HG03064 (cell line): ENCODE data around the gene TXNRD2.
"Not testable (repeated sequence)": the region's sequence is repeated elsewhere in the genome, so short reads cannot be mapped to it uniquely, and the experiment has no call there.

ENCODE experiments used
- ATAC-seq: cut with Tn5 transposase; IDR thresholded peaks from one replicate; pipeline ENCODE4 v1.9.1; 2021; ENCODE audit warnings: low read depth; ENCODE audit not compliant: unreplicated experiment

Gene TXNRD2

DNA sequence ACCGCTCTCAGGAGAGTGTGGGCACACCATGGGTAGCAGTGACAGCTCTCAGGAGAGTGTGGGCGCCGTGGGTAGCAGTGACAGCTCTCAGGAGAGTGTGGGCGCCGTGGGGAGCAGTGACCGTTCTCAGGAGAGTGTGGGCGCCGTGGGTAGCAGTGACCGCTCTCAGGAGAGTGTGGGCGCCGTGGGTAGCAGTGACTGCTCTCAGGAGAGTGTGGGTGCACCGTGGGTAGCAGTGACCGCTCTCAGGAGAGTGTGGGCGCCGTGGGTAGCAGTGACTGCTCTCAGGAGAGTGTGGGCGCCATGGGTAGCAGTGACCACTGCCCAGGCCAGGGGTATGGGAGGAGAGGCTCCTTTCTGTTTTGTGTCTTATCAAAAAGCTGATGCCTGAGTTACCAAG, 33.7 kb downstream of the TXNRD2 start:
- not testable (repeated sequence) for ATAC-seq

- not testable (repeated sequence) for ATAC-seq
Measured at GRCh38 chr22:19906864-19907263, 34.8 kb downstream of the TXNRD2 start.

DNA sequence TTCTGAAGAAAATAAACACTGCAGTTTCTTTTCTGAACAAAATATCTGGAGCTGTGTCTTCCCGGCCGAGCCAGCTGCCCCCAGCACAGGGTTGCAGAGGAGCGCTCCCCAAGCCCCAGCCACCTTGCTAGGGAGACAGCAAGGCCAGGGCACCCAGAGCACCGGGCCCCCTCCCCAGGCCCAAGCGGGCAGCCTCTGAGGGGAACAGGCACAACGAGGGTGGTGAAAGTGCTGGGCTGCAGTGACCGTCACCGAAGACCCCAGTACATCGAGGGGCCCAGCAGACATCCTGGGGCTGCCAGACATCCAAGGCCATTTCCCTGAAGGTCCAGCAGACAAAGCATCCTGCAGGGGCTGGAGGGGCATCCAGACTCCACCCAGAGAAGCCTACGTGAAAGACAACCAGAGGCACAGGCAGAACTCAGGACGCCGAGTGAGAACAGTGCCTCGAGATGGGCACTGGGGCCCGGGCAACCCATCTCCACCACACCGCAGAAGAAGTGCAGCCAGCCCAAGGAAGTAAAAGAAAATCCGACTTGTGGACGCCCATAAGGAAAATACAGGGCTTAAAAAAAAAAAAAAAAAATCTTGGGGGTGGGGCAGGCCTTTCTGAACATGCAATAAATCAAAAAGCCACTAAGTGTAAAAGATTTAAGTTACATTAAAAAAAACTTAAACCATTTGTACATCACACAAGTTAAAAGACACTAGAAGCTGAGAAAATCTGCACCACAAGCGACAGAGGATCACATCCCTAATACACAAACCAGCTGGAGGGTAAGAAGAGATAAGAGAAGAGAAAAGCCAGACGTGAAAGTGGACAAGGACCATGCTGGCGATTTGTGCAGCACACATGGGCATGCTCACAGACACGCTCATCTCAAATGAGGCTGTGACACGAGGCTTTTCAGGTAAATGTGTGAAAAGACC, 36.0 kb downstream of the TXNRD2 start:
- ATAC-seq = no peak

- ATAC-seq = no peak
Measured at GRCh38 chr22:19904935-19905334, 36.7 kb downstream of the TXNRD2 start.

DNA sequence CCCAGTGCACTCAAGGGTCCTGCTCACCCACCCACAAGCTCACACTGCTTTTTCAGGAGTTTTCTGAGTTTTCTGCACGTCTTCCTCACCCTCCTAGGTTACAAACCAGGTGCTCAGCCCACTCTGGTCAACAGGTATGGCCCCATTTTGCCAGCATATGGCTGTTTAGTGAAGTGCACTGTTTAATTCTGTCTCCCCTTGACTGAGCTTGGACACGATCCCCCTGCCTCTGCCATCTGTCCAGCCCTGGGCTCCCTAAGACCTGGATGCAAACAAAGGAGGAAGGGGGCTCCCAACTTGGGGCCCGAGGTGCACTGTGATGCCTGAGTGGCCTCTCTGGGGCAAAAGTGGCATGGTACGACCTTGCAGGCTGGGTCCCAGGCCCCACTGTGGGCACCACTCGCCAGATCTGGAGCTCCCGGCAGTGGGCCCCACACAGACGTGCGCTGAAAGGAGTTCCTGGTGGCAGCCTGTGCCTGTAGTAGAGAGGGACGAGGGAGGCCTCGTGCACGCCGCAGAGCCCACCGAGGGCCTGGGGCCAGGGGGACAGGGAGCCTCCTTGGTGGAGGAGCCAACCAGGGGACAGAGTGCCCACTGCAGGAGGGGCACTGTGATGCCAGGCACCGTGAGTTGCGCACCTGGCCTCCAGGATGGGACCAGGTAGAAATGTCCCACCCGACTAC, 37.3 kb downstream of the TXNRD2 start:
- no peak for ATAC-seq

DNA sequence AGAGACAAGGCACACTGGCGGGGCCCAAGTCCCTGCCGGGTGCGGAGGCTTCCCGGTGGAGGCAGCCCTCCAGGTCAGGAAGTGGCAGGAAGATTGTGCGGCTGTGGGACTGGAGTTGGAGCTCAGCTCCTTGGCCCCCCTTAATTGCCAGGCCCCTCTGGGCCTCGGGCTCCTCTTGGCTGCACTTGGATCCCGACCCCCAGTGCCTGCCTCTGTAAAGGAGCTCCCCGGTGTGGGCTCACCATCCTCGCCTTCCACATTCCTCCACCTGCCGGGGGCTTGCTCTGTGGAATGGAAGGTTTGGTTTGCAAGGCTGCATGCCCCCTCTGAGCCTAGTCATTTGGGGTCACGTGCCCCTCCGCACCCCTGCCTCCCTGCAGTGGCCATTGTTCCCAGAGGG, 38.1 kb downstream of the TXNRD2 start:
- no peak for ATAC-seq

- no peak for ATAC-seq
Measured at GRCh38 chr22:19903031-19903430, 38.6 kb downstream of the TXNRD2 start.

DNA sequence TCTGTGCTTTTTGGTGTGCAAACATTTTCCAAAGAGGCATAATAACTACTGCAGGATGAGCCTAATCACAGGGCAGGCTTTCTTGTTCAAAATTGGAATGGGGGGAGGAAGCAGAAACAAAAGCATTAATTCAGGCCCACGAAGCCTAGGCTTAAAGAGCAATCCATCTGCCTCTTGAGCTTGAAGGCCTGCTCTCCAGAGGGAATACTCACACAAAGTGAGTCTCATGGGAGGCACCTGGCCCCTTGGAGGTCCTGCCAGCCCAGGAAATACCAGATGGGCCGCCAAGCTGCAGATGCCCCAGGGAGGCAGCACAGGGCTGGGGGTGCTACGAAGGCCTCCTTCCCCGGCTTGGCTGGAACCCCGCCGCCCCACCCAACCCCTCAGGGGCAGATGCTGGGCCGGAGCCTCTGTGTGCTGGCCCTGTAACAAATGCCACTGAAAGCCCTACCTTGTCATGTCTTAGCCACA, 39.3 kb downstream of the TXNRD2 start:
- ATAC-seq = no peak

DNA sequence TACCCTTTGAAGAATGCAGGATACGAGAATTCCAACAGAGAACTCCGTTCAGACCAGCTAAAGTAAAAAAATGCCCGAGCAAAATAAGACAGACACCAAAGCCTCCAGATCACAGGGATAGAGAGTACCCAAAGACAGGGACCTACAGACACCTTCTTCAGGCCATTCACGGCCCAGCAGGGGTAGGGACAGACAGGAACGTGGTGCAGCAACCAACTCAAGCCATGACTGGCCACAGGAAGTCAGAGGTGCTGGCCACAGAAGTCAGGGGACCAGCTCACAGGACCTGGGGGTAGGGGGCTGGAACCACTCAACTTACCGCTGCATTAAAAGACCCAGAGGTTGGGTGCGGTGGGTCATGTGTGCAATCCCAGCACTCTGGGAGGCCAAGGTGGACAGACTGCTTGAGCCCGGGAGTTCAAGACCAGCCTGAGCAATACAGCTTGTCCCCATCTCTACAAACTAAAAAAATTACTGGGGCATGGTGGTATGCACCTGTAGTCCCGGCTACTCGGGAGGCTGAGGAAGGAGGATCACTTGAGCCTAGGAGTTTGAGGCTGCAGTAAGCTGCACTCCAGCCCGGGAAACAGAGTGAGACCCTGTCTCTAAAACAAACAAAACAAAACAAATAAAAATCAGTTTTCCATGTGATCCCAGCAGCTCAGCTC, 39.9 kb downstream of the TXNRD2 start:
- no peak for ATAC-seq

- ATAC-seq = no peak
Measured at GRCh38 chr22:19900707-19901436, 40.7 kb downstream of the TXNRD2 start.

DNA sequence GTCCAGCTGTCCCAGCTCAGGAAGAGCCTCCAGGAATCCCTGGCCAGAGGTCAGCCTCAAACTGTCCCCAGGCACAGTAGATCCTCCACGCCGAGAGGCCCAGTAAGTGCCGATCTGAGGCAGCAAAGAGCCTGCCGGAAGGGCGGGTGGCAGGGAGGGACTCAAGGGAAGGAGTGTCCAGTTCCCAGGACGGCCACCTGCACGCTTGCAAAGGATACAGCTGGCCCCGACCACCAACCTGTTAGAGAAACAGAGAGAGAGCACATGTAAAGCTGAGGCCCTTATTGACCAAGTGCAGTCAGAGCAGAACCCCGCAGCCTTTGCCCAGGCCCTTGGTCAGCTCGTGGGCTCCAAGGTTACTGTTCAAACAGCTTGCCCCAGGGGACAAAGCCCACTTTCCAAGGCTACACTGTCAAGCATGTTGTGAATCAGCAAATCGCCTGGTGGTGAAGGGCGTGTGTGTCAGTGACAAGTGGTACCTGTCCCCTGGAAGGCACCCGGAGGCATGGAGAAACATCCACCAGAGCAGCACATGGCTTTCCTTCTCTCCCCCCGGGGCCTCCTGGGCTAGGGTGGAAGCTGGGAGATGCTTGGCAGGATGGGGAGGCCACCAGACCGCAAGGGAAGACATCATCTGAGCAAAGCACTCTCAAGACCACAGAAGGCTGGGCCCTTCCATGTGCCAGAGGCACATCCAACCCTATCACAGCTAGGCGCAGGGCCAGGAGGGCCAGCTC, 42.6 kb downstream of the TXNRD2 start:
- no peak for ATAC-seq

GRCh38 chr22:19898145-19898544, 43.5 kb downstream of the TXNRD2 start:
- ATAC-seq = no peak

- no peak for ATAC-seq
Measured at GRCh38 chr22:19897726-19898125, 43.9 kb downstream of the TXNRD2 start.

GRCh38 chr22:19896665-19897355, 44.8 kb downstream of the TXNRD2 start:
- ATAC-seq = no peak

DNA sequence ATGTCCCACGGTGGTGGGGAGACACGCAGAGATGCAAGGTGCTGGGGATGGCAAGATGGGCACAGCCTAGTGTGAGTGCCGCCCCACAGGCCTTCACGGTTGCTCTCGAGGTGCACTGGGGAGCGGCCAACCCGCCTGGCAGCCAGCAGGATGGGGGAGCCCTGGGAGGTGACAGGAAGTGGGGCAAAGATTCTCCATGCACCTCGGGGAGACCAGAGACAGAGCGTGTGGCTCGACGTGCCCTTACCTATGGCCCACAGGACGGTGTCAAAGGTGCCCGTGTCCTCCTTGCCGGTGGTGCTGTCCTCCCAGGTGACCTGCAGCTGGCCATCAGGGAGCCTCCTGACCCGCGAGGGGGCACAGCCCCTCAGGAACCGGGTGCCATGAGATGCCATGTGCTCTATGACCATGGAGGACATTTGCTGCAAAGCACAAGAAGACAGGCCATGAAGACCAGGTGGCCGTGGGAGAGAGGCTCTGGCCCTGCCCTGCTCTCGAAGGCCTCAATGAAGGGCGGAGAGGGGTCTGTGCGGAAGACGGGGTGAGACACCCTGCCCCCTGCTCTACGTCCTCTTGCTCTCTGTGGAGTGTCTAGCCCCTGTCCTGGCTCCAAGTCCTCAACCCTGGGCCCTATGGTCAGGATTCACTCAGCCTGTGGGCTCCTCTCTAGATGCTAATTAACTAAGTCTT, 46.3 kb downstream of the TXNRD2 start:
- ATAC-seq = no peak

- ATAC-seq = no peak
Measured at GRCh38 chr22:19893363-19893762, 48.3 kb downstream of the TXNRD2 start.

GRCh38 chr22:19892925-19893324, 48.7 kb downstream of the TXNRD2 start:
- no peak for ATAC-seq

GRCh38 chr22:19892257-19892879, 49.2 kb downstream of the TXNRD2 start:
- no peak for ATAC-seq
